RWPE2 (cell line): Measurements from ENCODE around the gene MIEF2.
A peak's percentile ranks its signal among the peaks of the same experiment; 100 is the strongest.
"Not testable (repeated sequence)": the region's sequence is repeated elsewhere in the genome, so short reads cannot be mapped to it uniquely, and the experiment has no call there.

ENCODE experiments used
- ATAC-seq: fragments of 200-7000 bp; cut with Tn5 transposase; 3 replicates; pipeline ENCODE4 v1.9.1; 2021; ENCODE audit warnings: low read depth
- DNase-seq: peaks from one replicate; pipeline ENCODE4 v3.0.0-alpha.2; 2020; ENCODE audit warnings: low spot score
- H3K27ac ChIP-seq: fragments of 450-650 bp; 2 replicates; pipeline ENCODE4 v1.5.1; 2017; ENCODE audit warnings: mild to moderate bottlenecking; ENCODE audit not compliant: poor library complexity, severe bottlenecking
- H3K27me3 ChIP-seq: fragments of 250-450 bp; sonication (Bioruptor Pico); 2 replicates; pipeline ENCODE4 v1.5.1; 2021; ENCODE audit warnings: mild to moderate bottlenecking, moderate library complexity; ENCODE audit not compliant: insufficient read depth, poor library complexity, severe bottlenecking
- H3K36me3 ChIP-seq: fragments of 250-450 bp; sonication (Bioruptor Pico); 2 replicates; pipeline ENCODE4 v1.5.1; 2020; ENCODE audit warnings: low read depth, mild to moderate bottlenecking, moderate library complexity
- H3K4me1 ChIP-seq: fragments of 250-450 bp; sonication (Bioruptor Pico); 2 replicates; pipeline ENCODE4 v1.5.1; 2021; ENCODE audit warnings: mild to moderate bottlenecking, moderate library complexity; ENCODE audit not compliant: insufficient read depth, poor library complexity, severe bottlenecking
- H3K4me3 ChIP-seq: fragments of 250-450 bp; sonication (Bioruptor Pico); 2 replicates; pipeline ENCODE4 v1.5.1; 2021; ENCODE audit warnings: mild to moderate bottlenecking, moderate library complexity; ENCODE audit not compliant: severe bottlenecking
- H3K9me3 ChIP-seq: fragments of 250-450 bp; sonication (Bioruptor Pico); 2 replicates; pipeline ENCODE4 v1.5.1; 2021; ENCODE audit warnings: mild to moderate bottlenecking, moderate library complexity; ENCODE audit not compliant: severe bottlenecking
- CTCF ChIP-seq: fragments of 450-650 bp; IDR thresholded peaks from one replicate; pipeline ENCODE4 v1.5.1; 2017; ENCODE audit warnings: mild to moderate bottlenecking, moderate library complexity; ENCODE audit not compliant: poor library complexity, severe bottlenecking

The MIEF2 gene, protein sequence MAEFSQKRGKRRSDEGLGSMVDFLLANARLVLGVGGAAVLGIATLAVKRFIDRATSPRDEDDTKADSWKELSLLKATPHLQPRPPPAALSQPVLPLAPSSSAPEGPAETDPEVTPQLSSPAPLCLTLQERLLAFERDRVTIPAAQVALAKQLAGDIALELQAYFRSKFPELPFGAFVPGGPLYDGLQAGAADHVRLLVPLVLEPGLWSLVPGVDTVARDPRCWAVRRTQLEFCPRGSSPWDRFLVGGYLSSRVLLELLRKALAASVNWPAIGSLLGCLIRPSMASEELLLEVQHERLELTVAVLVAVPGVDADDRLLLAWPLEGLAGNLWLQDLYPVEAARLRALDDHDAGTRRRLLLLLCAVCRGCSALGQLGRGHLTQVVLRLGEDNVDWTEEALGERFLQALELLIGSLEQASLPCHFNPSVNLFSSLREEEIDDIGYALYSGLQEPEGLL

GRCh38 chr17:18260332-18261145 lies at the start of gene MIEF2:
TSS of gene MIEF2 (plus strand) at chr17:18260662. CDS start at chr17:18262721, 2,059 bp downstream.
- Histone ChIP-seq H3K27me3 (no peaks in the 10 kb centered on the region), H3K36me3 (peaks cover 33% of the 10 kb centered on the region), H3K9me3 (no peaks in the 10 kb centered on the region), H3K4me3 (peak within 1 kb of the TSS; percentile 92), H3K27ac (peak within 1 kb of the TSS; percentile 94), H3K4me1 (peaks cover 17% of the 10 kb centered on the region)
- ATAC-seq: peak; percentile 78
- DNase-seq: peak; percentile 97
- no peak for TF ChIP-seq CTCF

GRCh38 chr17:18213666-18214270 lies 46.7 kb upstream of the MIEF2 start:
- no peak overlapping the region for H3K27ac ChIP-seq
- DNase-seq (no peak), ATAC-seq (no peak)
- H3K9me3 ChIP-seq: no peaks in the 10 kb centered on the region
- no peaks in the 10 kb centered on the region for H3K27me3 ChIP-seq
- no peak overlapping the region for H3K4me3 ChIP-seq
- TF ChIP-seq CTCF: no peak
- H3K36me3 ChIP-seq: peaks cover 16% of the 10 kb centered on the region
- H3K4me1 ChIP-seq: no peaks in the 10 kb centered on the region

GRCh38 chr17:18216906-18217305 lies 43.6 kb upstream of the MIEF2 start:
- H3K9me3 ChIP-seq, ATAC-seq, H3K27me3 ChIP-seq, H3K4me1 ChIP-seq, H3K4me3 ChIP-seq, H3K36me3 ChIP-seq, DNase-seq, H3K27ac ChIP-seq: not testable (repeated sequence)

GRCh38 chr17:18217412-18218015 lies 42.9 kb upstream of the MIEF2 start:
- no peaks in the 10 kb centered on the region for H3K4me1 ChIP-seq
- no peaks in the 10 kb centered on the region for H3K9me3 ChIP-seq
- H3K36me3 ChIP-seq: no peaks in the 10 kb centered on the region
- ATAC-seq (peak; percentile 83), DNase-seq (no peak)
- H3K27me3 ChIP-seq: no peaks in the 10 kb centered on the region
- no peak overlapping the region for H3K4me3 ChIP-seq
- TF ChIP-seq CTCF: peak; percentile 92
- no peak overlapping the region for H3K27ac ChIP-seq
